K562 (cell line): ENCODE measurements around the gene GFM2. TPM values are rescaled to one million over a fixed set of nuclear protein-coding genes. Genes with fewer than 3 reads are reported as not detected.
A peak's percentile ranks its signal among the peaks of the same experiment; 100 is the strongest.

Experiments
- ATAC-seq: fragments of 200-7000 bp; cut with Tn5 transposase; 3 replicates; pipeline ENCODE4 v1.9.1; 2020; ENCODE audit warnings: moderate library complexity
- BruUV-seq: library from RNA; stranded (reverse); fragments of 400-500 nt; replicated peaks from 2 replicates; lab custom pipeline; 2021; lab: Mats Ljungman, UMichigan
- CTCF ChIA-PET: fragments of 300-600 bp; formaldehyde crosslinking; extraction: SDS; loops from one replicate; lab custom pipeline; 2021; ENCODE audit warnings: low intra/inter-chr PET ratio; lab: Yijun Ruan, JAX
- POLR2A ChIA-PET: fragments of 300-600, 350-650 bp; sonication (Branson Sonifier 250); formaldehyde crosslinking; extraction: SDS; loops from one replicate; lab custom pipeline; 2021; ENCODE audit warnings: antibody characterized with exemption, inconsistent platforms; lab: Yijun Ruan, JAX
- DNase-seq, 4 experiments: peaks; one replicate each; pipeline versions ENCODE4 v3.0.0 to v3.0.0-alpha.2; 2011 to 2018; ENCODE audit warnings: low spot score in 3 of 4, mixed read lengths in 3 of 4; ENCODE audit errors: extremely low read depth in 1 of 4
- FAIRE-seq: peaks from 2 replicates; lab custom pipeline; 2011; peaks lifted over from hg19 to GRCh38; lab: Jason Lieb, UNC
- H2AFZ ChIP-seq: 2 replicates; pipeline ENCODE4 v1.6.0; 2011; ENCODE audit warnings: low read depth, low read length, control low read depth, inconsistent platforms
- H3K27ac ChIP-seq: fragments of 200-600 bp; 3 replicates; pipeline ENCODE4 v1.8.0; 2011; ENCODE audit warnings: low read depth, mild to moderate bottlenecking, control low read depth, inconsistent platforms, low read length, moderate library complexity, mixed read lengths; ENCODE audit errors: extremely low read depth
- H3K27me3 ChIP-seq, 2 experiments: fragments of 300-600 bp in 1 of 2; 2 replicates in 1 of 2; 3 replicates in 1 of 2; pipeline versions ENCODE4 v1.6.0 to v1.8.0; 2011; ENCODE audit warnings: inconsistent platforms in 2 of 2, low read length in 2 of 2, mild to moderate bottlenecking in 1 of 2, mixed read lengths in 1 of 2, moderate library complexity in 1 of 2; ENCODE audit not compliant: control insufficient read depth in 2 of 2, insufficient read depth in 2 of 2
- H3K36me3 ChIP-seq: fragments of 300-600 bp; 3 replicates; pipeline ENCODE4 v1.8.0; 2011; ENCODE audit warnings: mild to moderate bottlenecking, low read length, inconsistent platforms; ENCODE audit not compliant: control insufficient read depth, insufficient read depth
- H3K4me1 ChIP-seq, 2 experiments: fragments of 200-600 bp in 1 of 2; replicated peaks in 1 of 2; 2 replicates in 1 of 2; 3 replicates in 1 of 2; pipeline versions ENCODE4 v1.5.1 to v1.8.0; 2011; ENCODE audit warnings: inconsistent platforms in 2 of 2, low read length in 2 of 2, mild to moderate bottlenecking in 1 of 2, mixed read lengths in 1 of 2, moderate library complexity in 1 of 2; ENCODE audit not compliant: control insufficient read depth in 2 of 2, insufficient read depth in 2 of 2
- H3K4me2 ChIP-seq: 2 replicates; pipeline ENCODE4 v1.6.1; 2011; ENCODE audit warnings: low read length, control low read depth, inconsistent platforms, mixed read lengths; ENCODE audit not compliant: insufficient read depth
- H3K4me3 ChIP-seq: fragments of 200-600 bp; sonication (generic), shearing (Covaris generic); 2 replicates; pipeline ENCODE4 v1.5.1; 2016; ENCODE audit warnings: control low read depth, inconsistent platforms
- H3K79me2 ChIP-seq: fragments of 200-600 bp; 3 replicates; pipeline ENCODE4 v1.8.0; 2011; ENCODE audit warnings: low read length, inconsistent platforms; ENCODE audit not compliant: control insufficient read depth, insufficient read depth
- H3K9ac ChIP-seq, 2 experiments: 2 replicates each; pipeline versions ENCODE4 v1.6.0 to v1.6.1; 2011; ENCODE audit warnings: low read depth in 2 of 2, low read length in 2 of 2, control low read depth in 1 of 2, inconsistent platforms in 1 of 2, mild to moderate bottlenecking in 1 of 2, mixed read lengths in 1 of 2; ENCODE audit not compliant: insufficient read depth in 1 of 2
- H3K9me1 ChIP-seq: one replicate; pipeline ENCODE4 v1.6.0; 2011; ENCODE audit warnings: inconsistent platforms, mild to moderate bottlenecking, low read length, moderate library complexity; ENCODE audit not compliant: control insufficient read depth, insufficient read depth
- H3K9me3 ChIP-seq: replicated peaks from 2 replicates; pipeline ENCODE4 v1.5.1; 2011; ENCODE audit warnings: low read depth, low read length, inconsistent platforms; ENCODE audit not compliant: control insufficient read depth, insufficient read depth
- H4K20me1 ChIP-seq: replicated peaks from 2 replicates; pipeline ENCODE4 v1.6.1; 2011; ENCODE audit warnings: low read length, inconsistent platforms, mixed read lengths; ENCODE audit not compliant: control insufficient read depth, insufficient read depth
- CEBPG ChIP-seq, 3 experiments: fragments of 200-800 bp in 1 of 3; sonication (Bioruptor generic) in 1 of 3; sonication (generic) in 1 of 3; formaldehyde crosslinking in 1 of 3; IDR thresholded peaks in 2 of 3; conservative IDR thresholded peaks in 1 of 3; 2 replicates each; pipeline versions ENCODE4 v1.6.1 to v1.8.0; 2016 to 2022; ENCODE audit warnings: missing compliant biosample characterization in 2 of 3, missing genetic modification characterization in 2 of 3, mild to moderate bottlenecking in 1 of 3, missing genetic modification reagents in 1 of 3
- NR2F6 ChIP-seq: fragments of 450-650 bp; formaldehyde crosslinking; IDR thresholded peaks from 2 replicates; pipeline ENCODE4 v1.4.0; 2020; ENCODE audit warnings: mild to moderate bottlenecking
- RERE ChIP-seq: sonication (generic); formaldehyde crosslinking; IDR thresholded peaks from 2 replicates; pipeline ENCODE4 v1.8.0; 2023; ENCODE audit warnings: missing genetic modification reagents, mild to moderate bottlenecking, borderline replicate concordance
- WGBS: fragments of 100-300 bp; shearing (Covaris generic); methylation state at CpG from one replicate; pipeline ENCODE4 v1.1.6; 2016; ENCODE audit warnings: low coverage, mixed read lengths; ENCODE audit not compliant: insufficient coverage; ENCODE audit errors: missing lambda C conversion rate; 5-methylcytosine and 5-hydroxymethylcytosine counted together
- in situ Hi-C: fragments of 300-500 bp; cut with MboI; formaldehyde crosslinking; loops from 4 replicates; pipeline ENCODE4 v1.15.0; 2018; ENCODE audit warnings: inconsistent platforms, mixed read lengths
- intact Hi-C: fragments of 100-400 bp; cut with micrococcal nuclease; formaldehyde crosslinking; loops from 2 replicates; pipeline ENCODE4 v1.14.2; 2022
- polyA plus RNA-seq, 8 experiments: library from polyadenylated mRNA; depleted of rRNA in 4 of 8; stranded (reverse) in 5 of 8; unstranded in 3 of 8; fragments of >200 nt; fragmentation: Nextera tagmentation in 2 of 8; fragmentation: Illumina TruSeq in 1 of 8; extraction: Ambion mirVana in 2 of 8; extraction: Trizol in 1 of 8; gene quantifications; 2 replicates each; pipeline versions ENCODE4 v1.2.1 to v1.2.3, GENCODE V29; 2011 to 2014; ENCODE audit warnings: inconsistent platforms in 1 of 8, missing spikeins in 1 of 8
- total RNA-seq, 7 experiments: library from RNA; depleted of rRNA in 6 of 7; stranded (reverse); fragments of >200 nt in 6 of 7; fragmentation: Illumina TruSeq in 2 of 7; extraction: Trizol in 2 of 7; gene quantifications; 2 replicates each; pipeline versions ENCODE4 v1.2.1 to v1.2.3, GENCODE V29; 2011 to 2021; ENCODE audit warnings: low replicate concordance in 1 of 7

GFM2 gene
- total and polyA plus RNA-seq, 9 of the 15 experiments (the other 6 are each of a cell fraction or from before 2014, with no cell fraction given): 32.8 to 78.2 (median 52.5) TPM

- Histone ChIP-seq H3K4me2 (no peak overlapping the region), H3K4me3 (no peak overlapping the region), H4K20me1 (no peaks in the 10 kb centered on the region), H2AFZ (no peak overlapping the region), H3K9ac (no peak overlapping the region), H3K9me1 (no peaks in the 10 kb centered on the region), H3K27ac (no peak overlapping the region), H3K27me3 (no peaks in the 10 kb centered on the region), H3K36me3 (peaks cover 85% of the 10 kb centered on the region), H3K4me1 (no peaks in the 10 kb centered on the region), H3K79me2 (no peaks in the 10 kb centered on the region), H3K9me3 (no peaks in the 10 kb centered on the region)
- 94% methylated on average over 4 of the region's 4 CpGs for WGBS
- intact Hi-C loops: no loop called here
- in situ Hi-C loops: no loop called here
- TF ChIP-seq CEBPG (CRISPR knock-in tag; IDR thresholded peaks at IDR 0.05) (no peak), CEBPG (tag; conservative IDR thresholded peaks at IDR 0.05 in 1 of 2, IDR thresholded peaks at IDR 0.05 in 1 of 2) (0 out of 4 replicates have a peak, but pooled peaks of 1 of the 2 experiments have one; percentile 9), RERE (CRISPR knock-in tag) (no peak), NR2F6 (CRISPR knock-in tag) (no peak)
- BruUV-seq: no TSS peak
- ChIA-PET POLR2A (no interaction called here), CTCF (no interaction called here)
- no peak for DNase-seq
- ATAC-seq: no peak
- FAIRE-seq: no peak
These were observed 28.5 kb downstream of the GFM2 start for GRCh38 chr5:74738406-74738805.
